Measurements from ENCODE around the gene SERPINA10.

The SERPINA10 gene

DNA sequence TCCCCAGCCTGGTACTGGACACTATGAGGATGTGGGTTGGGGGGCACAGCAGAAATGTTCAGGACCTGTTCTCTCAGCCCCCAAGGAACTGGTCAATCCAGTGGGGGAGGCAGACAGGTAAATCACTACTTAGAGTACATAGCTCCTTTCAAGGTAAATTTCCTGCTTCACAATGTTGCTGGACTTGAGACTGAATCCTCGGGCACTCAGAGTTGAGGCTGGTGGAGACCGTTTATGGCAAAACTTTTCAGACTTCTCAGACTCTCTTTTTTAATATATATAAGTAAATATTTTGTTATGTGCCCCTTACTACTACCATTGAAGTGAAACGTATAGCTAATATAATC lies 483 bp upstream of the SERPINA10 start:
- Histone ChIP-seq H3K27ac (replicated peaks) (no peak overlapping the region), H3K27me3 (ENCODE audit: insufficient read depth, poor library complexity, severe bottlenecking) (no peaks in the 10 kb centered on the region), H3K4me3 (replicated peaks; ENCODE audit: insufficient read depth, low read length) (no peak overlapping the region)
- DNase-seq (ENCODE audit: low read depth in 1 of 2, low spot score in 1 of 2) = no peak
- TF ChIP-seq SPI1 (IDR thresholded peaks at IDR 0.05; ENCODE audit: borderline replicate concordance, low read depth) (no peak), POLR2AphosphoS5 (IDR thresholded peaks at IDR 0.05; ENCODE audit: low read depth) (no peak), GABPA (IDR thresholded peaks at IDR 0.05; ENCODE audit: low read depth) (no peak)
- TF ChIP-seq, protein P1, sequence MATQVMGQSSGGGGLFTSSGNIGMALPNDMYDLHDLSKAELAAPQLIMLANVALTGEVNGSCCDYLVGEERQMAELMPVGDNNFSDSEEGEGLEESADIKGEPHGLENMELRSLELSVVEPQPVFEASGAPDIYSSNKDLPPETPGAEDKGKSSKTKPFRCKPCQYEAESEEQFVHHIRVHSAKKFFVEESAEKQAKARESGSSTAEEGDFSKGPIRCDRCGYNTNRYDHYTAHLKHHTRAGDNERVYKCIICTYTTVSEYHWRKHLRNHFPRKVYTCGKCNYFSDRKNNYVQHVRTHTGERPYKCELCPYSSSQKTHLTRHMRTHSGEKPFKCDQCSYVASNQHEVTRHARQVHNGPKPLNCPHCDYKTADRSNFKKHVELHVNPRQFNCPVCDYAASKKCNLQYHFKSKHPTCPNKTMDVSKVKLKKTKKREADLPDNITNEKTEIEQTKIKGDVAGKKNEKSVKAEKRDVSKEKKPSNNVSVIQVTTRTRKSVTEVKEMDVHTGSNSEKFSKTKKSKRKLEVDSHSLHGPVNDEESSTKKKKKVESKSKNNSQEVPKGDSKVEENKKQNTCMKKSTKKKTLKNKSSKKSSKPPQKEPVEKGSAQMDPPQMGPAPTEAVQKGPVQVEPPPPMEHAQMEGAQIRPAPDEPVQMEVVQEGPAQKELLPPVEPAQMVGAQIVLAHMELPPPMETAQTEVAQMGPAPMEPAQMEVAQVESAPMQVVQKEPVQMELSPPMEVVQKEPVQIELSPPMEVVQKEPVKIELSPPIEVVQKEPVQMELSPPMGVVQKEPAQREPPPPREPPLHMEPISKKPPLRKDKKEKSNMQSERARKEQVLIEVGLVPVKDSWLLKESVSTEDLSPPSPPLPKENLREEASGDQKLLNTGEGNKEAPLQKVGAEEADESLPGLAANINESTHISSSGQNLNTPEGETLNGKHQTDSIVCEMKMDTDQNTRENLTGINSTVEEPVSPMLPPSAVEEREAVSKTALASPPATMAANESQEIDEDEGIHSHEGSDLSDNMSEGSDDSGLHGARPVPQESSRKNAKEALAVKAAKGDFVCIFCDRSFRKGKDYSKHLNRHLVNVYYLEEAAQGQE (IDR thresholded peaks at IDR 0.05; ENCODE audit: insufficient replicate concordance, low read depth) = no peak
- TF ChIP-seq, protein P2, sequence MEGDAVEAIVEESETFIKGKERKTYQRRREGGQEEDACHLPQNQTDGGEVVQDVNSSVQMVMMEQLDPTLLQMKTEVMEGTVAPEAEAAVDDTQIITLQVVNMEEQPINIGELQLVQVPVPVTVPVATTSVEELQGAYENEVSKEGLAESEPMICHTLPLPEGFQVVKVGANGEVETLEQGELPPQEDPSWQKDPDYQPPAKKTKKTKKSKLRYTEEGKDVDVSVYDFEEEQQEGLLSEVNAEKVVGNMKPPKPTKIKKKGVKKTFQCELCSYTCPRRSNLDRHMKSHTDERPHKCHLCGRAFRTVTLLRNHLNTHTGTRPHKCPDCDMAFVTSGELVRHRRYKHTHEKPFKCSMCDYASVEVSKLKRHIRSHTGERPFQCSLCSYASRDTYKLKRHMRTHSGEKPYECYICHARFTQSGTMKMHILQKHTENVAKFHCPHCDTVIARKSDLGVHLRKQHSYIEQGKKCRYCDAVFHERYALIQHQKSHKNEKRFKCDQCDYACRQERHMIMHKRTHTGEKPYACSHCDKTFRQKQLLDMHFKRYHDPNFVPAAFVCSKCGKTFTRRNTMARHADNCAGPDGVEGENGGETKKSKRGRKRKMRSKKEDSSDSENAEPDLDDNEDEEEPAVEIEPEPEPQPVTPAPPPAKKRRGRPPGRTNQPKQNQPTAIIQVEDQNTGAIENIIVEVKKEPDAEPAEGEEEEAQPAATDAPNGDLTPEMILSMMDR (IDR thresholded peaks at IDR 0.05; ENCODE audit: insufficient read depth, low read length) = no peak

DNA sequence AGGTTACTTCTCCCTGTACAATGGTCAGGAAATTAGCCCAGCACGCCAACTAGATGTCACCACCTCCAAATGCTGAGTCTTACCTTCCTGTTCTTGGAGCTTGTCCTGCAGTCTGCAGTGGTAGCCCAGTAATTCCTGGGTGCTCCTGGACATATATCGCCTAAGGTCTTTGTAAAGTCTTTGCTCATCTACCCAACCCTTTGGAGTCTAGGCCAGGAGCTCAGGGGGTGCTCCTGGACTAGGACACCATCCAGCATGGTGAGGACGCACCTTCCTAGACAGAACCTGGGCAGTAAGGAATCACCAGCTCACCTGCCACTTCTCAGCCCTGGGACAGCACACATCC lies 569 bp downstream of the SERPINA10 start:
- DNase-seq (ENCODE audit: low read depth in 1 of 2, low spot score in 1 of 2) = no peak
- Histone ChIP-seq H3K4me3 (replicated peaks; ENCODE audit: insufficient read depth, low read length) (no peak overlapping the region), H3K27me3 (ENCODE audit: insufficient read depth, poor library complexity, severe bottlenecking) (no peaks in the 10 kb centered on the region), H3K27ac (replicated peaks) (no peak overlapping the region)
- TF ChIP-seq, protein P2 (IDR thresholded peaks at IDR 0.05; ENCODE audit: insufficient read depth, low read length) = no peak
- no peak for TF ChIP-seq POLR2AphosphoS5 (IDR thresholded peaks at IDR 0.05; ENCODE audit: low read depth)
- no peak for TF ChIP-seq GABPA (IDR thresholded peaks at IDR 0.05; ENCODE audit: low read depth)
- TF ChIP-seq SPI1 (IDR thresholded peaks at IDR 0.05; ENCODE audit: borderline replicate concordance, low read depth) = no peak
- TF ChIP-seq, protein P1 (IDR thresholded peaks at IDR 0.05; ENCODE audit: insufficient replicate concordance, low read depth) = no peak

DNA sequence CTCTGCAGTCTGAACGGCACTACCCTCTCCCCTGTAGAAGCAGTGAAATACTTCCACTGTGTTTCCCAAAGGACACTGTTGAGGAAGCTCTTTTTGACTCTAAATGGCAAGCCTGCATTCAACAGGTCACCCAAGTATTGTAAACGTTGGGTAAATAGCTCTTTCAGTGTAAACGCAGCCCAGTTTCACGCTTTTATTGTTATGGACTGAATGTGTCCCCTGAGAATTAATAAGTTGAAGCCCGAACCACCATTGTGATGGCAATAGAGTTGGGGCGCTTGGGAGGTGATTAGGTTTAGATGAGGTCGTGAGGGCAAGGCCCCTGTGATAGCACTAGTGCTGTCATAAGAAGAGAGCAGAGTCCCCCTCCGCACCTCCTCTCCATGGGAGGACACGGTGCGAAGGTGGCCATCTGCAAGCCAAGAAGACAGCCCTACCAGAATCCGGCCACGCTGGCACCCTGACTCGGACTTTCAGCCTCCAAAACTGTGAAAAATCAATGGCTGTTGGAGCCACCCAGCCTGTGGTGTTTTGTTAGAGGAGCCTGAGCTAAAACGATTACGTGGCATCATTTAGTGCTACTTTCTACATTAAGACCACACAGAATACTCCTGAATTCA lies 1.1 kb downstream of the SERPINA10 start:
- no peak overlapping the region for H3K27ac ChIP-seq (replicated peaks)
- DNase-seq (ENCODE audit: low read depth in 1 of 2, low spot score in 1 of 2) = no peak
- TF ChIP-seq POLR2AphosphoS5 (IDR thresholded peaks at IDR 0.05; ENCODE audit: low read depth) = no peak
- TF ChIP-seq, protein P2 (IDR thresholded peaks at IDR 0.05; ENCODE audit: insufficient read depth, low read length) = no peak
- no peak for TF ChIP-seq GABPA (IDR thresholded peaks at IDR 0.05; ENCODE audit: low read depth)
- TF ChIP-seq, protein P1 (IDR thresholded peaks at IDR 0.05; ENCODE audit: insufficient replicate concordance, low read depth) = no peak
- no peak for TF ChIP-seq SPI1 (IDR thresholded peaks at IDR 0.05; ENCODE audit: borderline replicate concordance, low read depth)
- no peaks in the 10 kb centered on the region for H3K27me3 ChIP-seq (ENCODE audit: insufficient read depth, poor library complexity, severe bottlenecking)
- H3K4me3 ChIP-seq (replicated peaks; ENCODE audit: insufficient read depth, low read length) = no peak overlapping the region

Measured in HL-60 (cell line).